Keratinocyte (primary cell): ENCODE data around the gene PVALB.

ENCODE experiments used
- CTCF ChIP-seq, 3 experiments: IDR thresholded peaks in 1 of 3; conservative IDR thresholded peaks in 1 of 3; optimal IDR thresholded peaks in 1 of 3; 2 replicates in 2 of 3; 3 replicates in 1 of 3; pipeline versions ENCODE3 to v1.5.1; 2011; ENCODE audit warnings: low read length in 3 of 3, mild to moderate bottlenecking in 3 of 3, moderate library complexity in 2 of 3, control low read depth in 1 of 3, inconsistent platforms in 1 of 3; ENCODE audit not compliant: insufficient read depth in 2 of 3; ENCODE audit errors: extremely low read depth in 1 of 3
- EZH2 ChIP-seq: IDR thresholded peaks from one replicate; pipeline ENCODE4 v1.6.1; 2012; ENCODE audit warnings: inconsistent platforms, mild to moderate bottlenecking, low read length, moderate library complexity

- no peak for TF ChIP-seq CTCF (optimal IDR thresholded peaks at IDR 0.05 in 1 of 3, IDR thresholded peaks at IDR 0.05 in 1 of 3, conservative IDR thresholded peaks at IDR 0.05 in 1 of 3; ENCODE audit: extremely low read depth in 1 of 3, insufficient read depth in 2 of 3, low read length in 3 of 3)
- TF ChIP-seq EZH2, result no peak
Observed at GRCh38 chr22:36829370-36830002, 12.7 kb upstream of the PVALB start.
